Measurements from ENCODE around the gene FGF10.

The FGF10 gene

GRCh38 chr5:44257653-44258365, 131.4 kb downstream of the FGF10 start:
- DNase-seq, result no peak

GRCh38 chr5:44257221-44257620, 132.0 kb downstream of the FGF10 start:
- no peak for DNase-seq

Data from right kidney (tissue), 1 donor.